ENCODE results near the gene LGALS9.

The LGALS9 gene

DNA sequence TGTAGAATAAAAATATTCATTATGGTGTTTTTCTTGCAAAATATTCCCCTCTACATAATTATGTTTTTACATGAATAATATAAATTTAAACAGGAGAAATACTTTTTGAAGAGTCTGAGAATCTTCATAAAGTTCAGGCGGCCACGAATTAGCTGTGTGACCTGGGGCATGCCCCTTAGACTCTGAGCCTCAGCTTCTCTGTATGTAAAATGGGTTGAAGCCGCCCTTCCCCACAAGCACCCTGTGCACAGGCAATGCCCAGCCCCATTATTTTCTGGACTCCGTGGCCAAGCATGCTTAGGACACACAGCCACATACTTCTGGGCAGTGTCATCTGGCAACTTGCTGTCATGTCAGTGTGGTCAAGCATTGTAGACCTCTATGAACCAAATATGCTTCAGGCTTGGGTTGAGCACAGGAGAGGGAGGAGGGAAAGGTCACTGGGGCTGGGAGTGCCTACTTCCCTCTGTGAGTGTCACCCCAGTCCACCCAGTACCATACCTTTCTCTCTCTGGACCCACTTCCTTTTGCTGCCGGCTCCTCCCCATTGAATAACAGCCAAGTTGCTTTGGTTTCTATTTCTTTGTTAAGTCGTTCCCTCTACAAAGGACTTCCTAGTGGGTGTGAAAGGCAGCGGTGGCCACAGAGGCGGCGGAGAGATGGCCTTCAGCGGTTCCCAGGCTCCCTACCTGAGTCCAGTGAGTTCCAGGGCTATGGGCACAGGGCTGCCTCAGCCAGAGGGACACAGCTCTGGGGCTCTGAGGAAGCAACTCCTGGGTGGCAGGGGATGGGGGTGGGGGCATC is at the start of gene LGALS9:
Gene LGALS9, plus strand, starts transcription at position 582 of the 804 bp plus-strand sequence. Its CDS starts 78 bp downstream, at position 660.
- peak within 1 kb of the TSS; percentile 9 for H3K4me3 ChIP-seq (ENCODE audit: low read depth, low read length)
- TF ChIP-seq, protein P1, sequence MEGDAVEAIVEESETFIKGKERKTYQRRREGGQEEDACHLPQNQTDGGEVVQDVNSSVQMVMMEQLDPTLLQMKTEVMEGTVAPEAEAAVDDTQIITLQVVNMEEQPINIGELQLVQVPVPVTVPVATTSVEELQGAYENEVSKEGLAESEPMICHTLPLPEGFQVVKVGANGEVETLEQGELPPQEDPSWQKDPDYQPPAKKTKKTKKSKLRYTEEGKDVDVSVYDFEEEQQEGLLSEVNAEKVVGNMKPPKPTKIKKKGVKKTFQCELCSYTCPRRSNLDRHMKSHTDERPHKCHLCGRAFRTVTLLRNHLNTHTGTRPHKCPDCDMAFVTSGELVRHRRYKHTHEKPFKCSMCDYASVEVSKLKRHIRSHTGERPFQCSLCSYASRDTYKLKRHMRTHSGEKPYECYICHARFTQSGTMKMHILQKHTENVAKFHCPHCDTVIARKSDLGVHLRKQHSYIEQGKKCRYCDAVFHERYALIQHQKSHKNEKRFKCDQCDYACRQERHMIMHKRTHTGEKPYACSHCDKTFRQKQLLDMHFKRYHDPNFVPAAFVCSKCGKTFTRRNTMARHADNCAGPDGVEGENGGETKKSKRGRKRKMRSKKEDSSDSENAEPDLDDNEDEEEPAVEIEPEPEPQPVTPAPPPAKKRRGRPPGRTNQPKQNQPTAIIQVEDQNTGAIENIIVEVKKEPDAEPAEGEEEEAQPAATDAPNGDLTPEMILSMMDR (conservative IDR thresholded peaks at IDR 0.05; ENCODE audit: low read depth, low read length), result no peak
- peak; percentile 24 for DNase-seq (ENCODE audit: low read depth)

DNA sequence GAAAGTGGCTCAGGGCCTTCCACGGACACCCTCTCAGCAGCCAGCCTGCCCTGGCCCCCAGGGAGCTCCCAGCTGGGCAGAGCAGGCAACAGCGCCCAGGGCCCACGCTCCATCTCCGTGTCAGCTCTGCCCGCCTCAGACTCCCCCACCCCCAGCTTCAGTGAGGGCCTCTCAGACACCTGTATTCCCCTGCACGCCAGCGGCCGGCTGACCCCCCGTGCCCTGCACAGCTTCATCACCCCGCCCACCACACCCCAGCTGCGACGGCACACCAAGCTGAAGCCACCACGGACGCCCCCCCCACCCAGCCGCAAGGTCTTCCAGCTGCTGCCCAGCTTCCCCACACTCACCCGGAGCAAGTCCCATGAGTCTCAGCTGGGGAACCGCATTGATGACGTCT is 48.3 kb upstream of the LGALS9 start:
- H3K4me3 ChIP-seq (ENCODE audit: low read depth, low read length), result no peak overlapping the region
- TF ChIP-seq, protein P1 (conservative IDR thresholded peaks at IDR 0.05; ENCODE audit: low read depth, low read length), result no peak

DNA sequence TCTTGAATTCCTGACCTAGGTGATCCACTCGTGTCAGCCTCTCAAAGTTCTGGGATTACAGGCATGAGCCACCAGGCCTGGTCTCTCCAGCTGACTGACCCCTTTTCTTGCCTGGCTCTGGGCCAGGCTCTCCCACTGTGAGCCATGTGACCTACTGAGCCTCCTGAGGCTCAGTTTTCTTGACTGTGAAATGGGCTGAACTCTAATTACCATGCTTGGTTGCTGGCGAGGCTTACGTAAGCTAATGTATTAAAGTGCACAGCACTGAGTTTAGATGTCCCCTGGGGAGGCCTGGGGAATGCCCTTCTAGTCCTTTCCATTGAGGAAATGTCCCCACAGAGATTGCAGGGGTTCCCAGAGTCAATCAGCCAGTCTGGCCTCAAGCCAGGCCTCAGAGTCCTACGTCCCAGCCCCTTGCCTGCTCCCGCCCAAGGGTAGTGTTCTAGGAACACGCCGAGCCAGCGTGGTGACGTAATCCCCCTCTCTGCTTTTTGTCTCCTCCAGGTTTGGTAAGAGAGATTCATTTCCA is 45.8 kb upstream of the LGALS9 start:
- TF ChIP-seq, protein P1 (conservative IDR thresholded peaks at IDR 0.05; ENCODE audit: low read depth, low read length), result no peak
- DNase-seq (ENCODE audit: low read depth), result no peak
- H3K4me3 ChIP-seq (ENCODE audit: low read depth, low read length), result no peak overlapping the region

More for the DNA sequence above, 48.3 kb upstream of the LGALS9 start:
- no peak for DNase-seq (ENCODE audit: low read depth)

DNA sequence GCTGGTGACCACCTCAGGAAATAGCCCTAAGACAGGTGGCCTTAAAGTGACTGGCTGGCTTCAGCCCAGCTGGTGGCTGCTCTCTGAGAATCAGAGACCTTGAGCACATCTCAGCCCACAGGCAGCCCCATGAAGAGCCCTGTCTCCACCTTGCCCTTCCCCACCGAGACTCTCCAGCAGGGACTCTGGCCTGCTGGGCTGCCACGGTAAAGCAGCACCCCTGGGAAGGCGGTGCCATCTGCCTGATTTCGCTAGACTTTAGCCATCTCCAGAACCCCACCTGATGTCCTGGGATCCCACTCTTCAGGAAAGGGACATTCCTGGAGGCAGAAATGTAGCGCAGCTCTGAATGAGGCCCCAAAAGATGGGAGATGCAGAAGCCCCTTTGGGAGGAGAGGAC is 45.2 kb upstream of the LGALS9 start:
- TF ChIP-seq, protein P1 (conservative IDR thresholded peaks at IDR 0.05; ENCODE audit: low read depth, low read length), result no peak
- DNase-seq (ENCODE audit: low read depth), result no peak

DNA sequence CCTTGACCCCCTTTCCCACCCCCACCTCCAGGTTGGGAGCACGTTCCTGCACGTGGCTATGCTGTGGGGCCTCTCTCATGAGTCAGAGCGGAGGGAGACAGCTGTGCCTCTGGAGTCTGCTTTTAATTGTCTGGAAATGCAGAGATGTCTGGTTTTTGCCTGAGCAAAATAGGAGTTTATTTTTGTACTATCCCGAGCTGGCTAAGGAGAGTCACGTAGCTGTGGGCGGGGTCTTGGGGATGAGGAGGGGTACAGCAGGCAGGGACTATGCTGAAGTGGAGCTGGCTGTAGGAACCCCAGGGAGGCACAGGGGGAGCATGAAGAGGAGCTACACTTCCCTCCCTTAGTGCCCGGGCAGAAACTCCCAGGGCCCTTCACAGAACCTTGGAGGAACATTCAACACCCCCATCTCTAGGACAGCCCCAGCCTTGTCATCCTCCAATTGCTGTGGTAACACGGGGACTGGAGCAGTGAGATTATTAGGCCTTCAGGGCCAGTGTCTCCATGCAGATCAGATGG is 44.7 kb upstream of the LGALS9 start:
- no peak overlapping the region for H3K4me3 ChIP-seq (ENCODE audit: low read depth, low read length)
- peak; percentile 75 for DNase-seq (ENCODE audit: low read depth)
- TF ChIP-seq, protein P1 (conservative IDR thresholded peaks at IDR 0.05; ENCODE audit: low read depth, low read length), result peak; percentile 11

More for the DNA sequence above, 45.2 kb upstream of the LGALS9 start:
- H3K4me3 ChIP-seq (ENCODE audit: low read depth, low read length), result no peak overlapping the region

DNA sequence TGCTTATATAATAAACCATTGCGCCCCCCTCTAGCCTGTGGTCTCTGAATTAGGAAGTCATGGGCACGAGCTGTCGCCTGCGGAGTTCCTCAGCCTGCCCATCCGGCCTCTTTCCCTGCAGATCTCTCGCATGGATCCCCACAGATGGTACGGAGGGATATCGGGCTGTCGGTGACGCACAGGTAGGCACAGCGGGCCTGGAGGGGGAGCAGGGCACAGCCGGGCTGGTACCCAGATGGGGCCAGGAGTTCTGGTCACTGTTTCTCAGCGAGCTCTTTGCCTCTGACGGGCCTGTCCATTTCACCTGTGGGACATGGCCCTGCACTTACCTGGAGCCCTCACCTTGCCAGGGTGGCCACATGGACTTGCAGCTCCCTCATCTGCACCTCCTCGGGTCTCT is 42.6 kb upstream of the LGALS9 start:
- H3K4me3 ChIP-seq (ENCODE audit: low read depth, low read length), result no peak overlapping the region
- TF ChIP-seq, protein P1 (conservative IDR thresholded peaks at IDR 0.05; ENCODE audit: low read depth, low read length), result no peak
- no peak for DNase-seq (ENCODE audit: low read depth)

All from choroid plexus epithelial cell (primary cell).